GM12891 (cell line): ENCODE data around the gene TSPAN2.

Source experiments
- POLR2A ChIP-seq: IDR thresholded peaks from 2 replicates; pipeline ENCODE4 v1.6.1; 2011; ENCODE audit warnings: low read depth, low read length, control low read depth
- POLR2AphosphoS5 ChIP-seq: IDR thresholded peaks from 2 replicates; pipeline ENCODE4 v1.6.1; 2011; ENCODE audit warnings: low read depth, low read length, control low read depth
- TAF1 ChIP-seq: IDR thresholded peaks from 2 replicates; pipeline ENCODE4 v1.6.1; 2011; ENCODE audit warnings: low read depth, low read length, control low read depth

DNA sequence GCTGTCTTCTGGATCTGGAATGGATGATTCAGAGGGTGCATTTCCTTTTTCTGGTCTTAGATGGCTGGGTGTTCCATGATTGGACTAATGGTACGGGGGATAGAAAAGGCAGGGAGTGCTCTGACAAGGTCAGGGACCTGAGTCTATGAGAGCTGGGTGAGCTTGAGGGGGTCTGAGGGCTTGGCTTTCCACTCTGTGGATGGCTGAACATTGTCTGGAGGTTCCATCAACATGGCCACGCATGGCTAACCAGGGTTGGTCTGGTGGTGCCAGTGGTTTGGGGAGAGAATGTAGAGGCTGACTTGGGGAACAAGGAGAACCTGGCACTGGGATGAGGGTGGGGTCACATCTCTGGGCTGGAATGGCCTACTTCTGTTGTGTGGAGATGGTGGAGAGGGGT is 41.5 kb upstream of the TSPAN2 start:
- TF ChIP-seq POLR2A (no peak), POLR2AphosphoS5 (no peak), TAF1 (no peak)
